Stimulated activated naive B cell treated with anti-CD40 and anti-IgM and Interleukin-4, amounts not matched to agents 10 μg/mL and 1 μg/mL and 100 μg/mL, for 72 hours (primary cell): ENCODE data around the gene CDK5RAP2.
"Not testable (repeated sequence)": the region's sequence is repeated elsewhere in the genome, so short reads cannot be mapped to it uniquely, and the experiment has no call there.

Experiments
- ATAC-seq, 2 donors: fragments of 150-1000 bp; cut with Tn5 transposase; replicated peaks; 2 replicates each; pipeline ENCODE4 v1.10.0; 2021; ENCODE audit warnings: moderate library complexity in 1 of 2
- DNase-seq: peaks from one replicate; pipeline ENCODE4 v3.0.0; 2021
- H3K27ac Mint-ChIP-seq: one replicate; pipeline ENCODE4 v1.8.0; 2022; ENCODE audit warnings: mild to moderate bottlenecking, mixed read lengths
- H3K27me3 Mint-ChIP-seq, 2 donors: one replicate each; pipeline ENCODE4 v1.8.0; 2022; ENCODE audit warnings: mixed read lengths in 2 of 2
- H3K36me3 Mint-ChIP-seq, 2 donors: one replicate each; pipeline ENCODE4 v1.8.0; 2022; ENCODE audit warnings: mixed read lengths in 2 of 2, mild to moderate bottlenecking in 1 of 2
- H3K4me1 Mint-ChIP-seq, 2 donors: one replicate each; pipeline ENCODE4 v1.8.0; 2022; ENCODE audit warnings: mixed read lengths in 2 of 2, mild to moderate bottlenecking in 1 of 2
- H3K4me3 Mint-ChIP-seq, 2 donors: one replicate each; pipeline ENCODE4 v1.8.0; 2022; ENCODE audit warnings: mild to moderate bottlenecking in 2 of 2, mixed read lengths in 2 of 2, moderate library complexity in 1 of 2
- H3K9me3 Mint-ChIP-seq, 2 donors: one replicate each; pipeline ENCODE4 v1.8.0; 2022; ENCODE audit warnings: mixed read lengths in 2 of 2, mild to moderate bottlenecking in 1 of 2

CDK5RAP2 gene

DNA sequence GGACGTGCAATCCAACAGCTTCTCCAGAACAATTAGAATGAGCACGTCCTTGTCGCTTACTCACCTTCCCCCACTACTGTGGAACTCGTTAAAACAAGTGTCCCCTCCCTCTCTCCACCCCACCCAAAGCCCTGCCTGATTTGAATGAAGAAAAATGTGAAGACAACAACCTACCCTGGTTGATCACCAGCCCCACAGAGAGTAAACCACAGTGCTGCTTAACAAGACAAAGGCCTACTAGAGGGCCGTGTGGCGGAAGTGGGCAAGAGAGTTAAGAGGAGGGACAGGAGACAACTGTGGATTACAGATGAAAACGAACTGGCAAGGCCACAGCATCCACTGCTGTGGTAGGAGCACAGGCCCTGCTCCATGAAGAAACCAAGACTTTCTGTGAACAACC lies 51.1 kb downstream of the CDK5RAP2 start:
- H3K4me1 Mint-ChIP-seq: no peaks in the 10 kb centered on the region
- H3K36me3 Mint-ChIP-seq: peaks cover 62 to 87% of the 10 kb centered on the region in 2 donors
- H3K27ac Mint-ChIP-seq: no peak overlapping the region
- DNase-seq (no peak), ATAC-seq (no peak)
- H3K27me3 Mint-ChIP-seq: no peaks in the 10 kb centered on the region
- H3K9me3 Mint-ChIP-seq: peaks cover 4% of the 10 kb centered on the region in 2 donors
- no peak overlapping the region for H3K4me3 Mint-ChIP-seq

DNA sequence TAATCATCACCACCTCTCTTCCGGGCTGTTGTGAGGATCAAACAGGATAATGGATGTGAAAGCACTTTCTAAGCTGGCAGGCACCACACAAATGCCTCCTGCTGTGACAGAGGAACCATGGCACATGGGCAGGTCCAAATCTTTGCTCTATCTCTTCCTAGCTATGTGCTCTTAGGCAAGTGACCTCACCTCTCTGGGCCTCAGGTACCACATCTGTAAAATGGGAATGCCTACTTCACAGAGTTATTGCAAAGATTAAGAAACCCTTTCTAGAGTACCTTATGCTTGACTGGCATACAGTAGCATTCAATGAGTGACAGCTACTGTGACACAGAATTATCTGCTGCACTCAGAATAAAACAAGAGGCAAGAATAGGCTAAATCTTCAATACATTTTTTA lies 51.6 kb downstream of the CDK5RAP2 start:
- DNase-seq: no peak
- peaks cover 4% of the 10 kb centered on the region in 2 donors for H3K9me3 Mint-ChIP-seq
- no peak overlapping the region for H3K4me3 Mint-ChIP-seq

DNA sequence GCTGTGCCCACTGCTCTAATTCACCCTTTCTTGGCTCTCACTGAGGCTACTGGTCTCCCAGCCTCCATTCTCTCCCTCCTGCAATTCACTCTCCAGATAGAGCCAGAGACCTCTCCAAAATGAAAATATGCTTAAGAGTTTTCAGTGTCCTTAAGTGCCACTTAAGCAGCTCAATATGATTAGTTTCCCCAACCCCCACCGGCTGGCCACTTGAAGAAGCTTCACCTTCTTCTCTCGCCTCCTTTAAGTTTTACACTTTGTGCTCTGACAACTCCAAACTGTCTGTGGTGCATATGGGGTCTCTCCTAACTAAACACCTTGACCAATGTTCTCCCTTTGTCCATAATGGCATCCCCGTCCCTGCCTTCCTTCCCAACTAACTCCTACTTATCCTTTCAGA lies 53.4 kb downstream of the CDK5RAP2 start:
- Mint-ChIP-seq H3K27ac (no peak overlapping the region), H3K27me3 (no peaks in the 10 kb centered on the region), H3K9me3 (peaks cover 4% of the 10 kb centered on the region in 2 donors), H3K36me3 (peaks cover 53 to 74% of the 10 kb centered on the region in 2 donors), H3K4me3 (no peak overlapping the region), H3K4me1 (no peaks in the 10 kb centered on the region)
- no peak for ATAC-seq
- DNase-seq: no peak

More for the DNA sequence above, 51.6 kb downstream of the CDK5RAP2 start:
- H3K36me3 Mint-ChIP-seq: peaks cover 61 to 85% of the 10 kb centered on the region in 2 donors
- no peaks in the 10 kb centered on the region for H3K27me3 Mint-ChIP-seq
- H3K27ac Mint-ChIP-seq: no peak overlapping the region
- H3K4me1 Mint-ChIP-seq: no peaks in the 10 kb centered on the region
- ATAC-seq: no peak

DNA sequence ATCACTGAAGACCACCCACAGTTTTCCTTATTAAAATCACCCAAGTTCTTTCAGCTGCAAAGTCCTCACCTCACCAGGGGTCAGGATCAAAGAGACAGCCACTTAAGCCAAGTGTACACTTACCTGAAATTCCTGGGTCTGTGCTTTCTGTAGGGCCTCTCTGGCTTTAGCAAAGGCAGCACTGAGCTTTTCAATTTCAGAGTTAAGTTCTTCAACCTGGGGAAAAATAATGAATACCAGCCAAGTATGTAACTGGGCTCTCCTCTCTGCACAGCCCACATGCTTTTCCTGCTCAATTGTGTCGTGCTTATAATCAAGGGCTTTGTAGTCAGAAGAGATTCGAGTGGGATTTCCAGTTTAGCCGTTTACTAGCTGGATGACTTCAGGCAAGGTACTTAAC lies 55.1 kb downstream of the CDK5RAP2 start:
- no peak overlapping the region for H3K4me3 Mint-ChIP-seq
- no peaks in the 10 kb centered on the region for H3K9me3 Mint-ChIP-seq
- no peaks in the 10 kb centered on the region for H3K27me3 Mint-ChIP-seq
- H3K27ac Mint-ChIP-seq: no peak overlapping the region
- ATAC-seq (no peak), DNase-seq (no peak)
- no peaks in the 10 kb centered on the region for H3K4me1 Mint-ChIP-seq
- H3K36me3 Mint-ChIP-seq: peaks cover 49 to 66% of the 10 kb centered on the region in 2 donors

DNA sequence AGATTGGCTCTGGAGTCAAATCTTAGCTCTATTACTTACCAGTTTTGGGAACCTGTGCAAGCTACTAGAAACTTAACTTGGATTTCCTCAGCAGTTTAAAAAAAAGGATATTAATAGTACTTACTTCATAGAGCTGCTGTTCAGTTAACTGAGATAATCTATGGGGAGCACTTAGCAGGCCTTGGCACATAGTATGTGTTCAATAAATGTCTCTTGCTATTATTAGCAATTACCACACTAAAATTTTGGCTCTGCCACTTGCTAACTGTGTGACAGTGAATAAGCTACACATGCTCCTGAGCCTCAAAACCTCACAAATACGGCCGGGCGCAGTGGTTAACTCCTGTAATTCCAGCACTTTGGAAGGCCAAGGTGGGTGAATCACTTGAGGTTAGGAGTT lies 55.9 kb downstream of the CDK5RAP2 start:
- no peaks in the 10 kb centered on the region for H3K4me1 Mint-ChIP-seq
- peaks cover 49 to 64% of the 10 kb centered on the region in 2 donors for H3K36me3 Mint-ChIP-seq
- H3K4me3 Mint-ChIP-seq: no peak overlapping the region
- DNase-seq (no peak), ATAC-seq (no peak)
- H3K9me3 Mint-ChIP-seq: no peaks in the 10 kb centered on the region
- H3K27me3 Mint-ChIP-seq: no peaks in the 10 kb centered on the region
- no peak overlapping the region for H3K27ac Mint-ChIP-seq

DNA sequence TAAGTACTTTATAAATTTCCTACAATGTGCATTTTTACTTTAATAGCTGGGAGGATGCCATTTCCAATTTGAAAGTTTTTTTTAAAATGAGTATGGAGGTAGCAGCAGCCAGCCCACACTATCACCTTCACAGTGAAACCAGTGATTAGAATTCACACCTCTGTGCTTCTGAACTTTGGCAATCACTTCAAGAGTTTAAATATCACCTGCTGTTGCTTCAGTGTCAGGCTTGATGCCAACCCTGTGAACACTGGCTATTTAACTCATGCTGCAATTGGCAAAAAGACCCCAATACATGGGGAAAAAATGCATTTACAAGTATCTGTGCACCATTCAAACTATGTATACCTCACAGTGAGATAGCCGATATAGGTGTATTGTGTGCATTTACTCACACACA lies 57.4 kb downstream of the CDK5RAP2 start:
- Mint-ChIP-seq H3K27ac (no peak overlapping the region), H3K9me3 (no peaks in the 10 kb centered on the region), H3K36me3 (peaks cover 51 to 62% of the 10 kb centered on the region in 2 donors), H3K4me3 (no peak overlapping the region), H3K4me1 (no peaks in the 10 kb centered on the region), H3K27me3 (no peaks in the 10 kb centered on the region)
- DNase-seq (no peak), ATAC-seq (no peak)

DNA sequence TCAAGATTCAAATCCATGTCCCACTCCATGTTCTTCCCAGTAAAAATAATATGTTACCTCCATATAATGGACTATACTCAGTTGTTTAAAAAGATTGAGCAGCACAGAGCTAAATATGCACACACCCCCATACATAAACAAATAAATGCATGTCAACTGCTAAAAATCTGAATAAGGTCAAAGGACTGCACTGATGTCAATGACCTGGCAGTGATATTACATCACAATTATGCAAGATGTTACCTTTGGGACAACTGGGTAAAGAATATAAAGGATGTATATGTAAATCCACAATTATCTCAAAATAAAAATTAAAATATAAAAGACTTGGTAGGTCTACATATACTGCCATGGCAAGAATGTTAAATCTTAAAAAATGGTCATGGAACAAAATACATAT lies 57.9 kb downstream of the CDK5RAP2 start:
- Mint-ChIP-seq H3K9me3 (no peaks in the 10 kb centered on the region), H3K36me3 (peaks cover 50 to 62% of the 10 kb centered on the region in 2 donors), H3K27ac (no peak overlapping the region), H3K4me1 (no peaks in the 10 kb centered on the region), H3K4me3 (no peak overlapping the region), H3K27me3 (no peaks in the 10 kb centered on the region)
- no peak for DNase-seq
- ATAC-seq: no peak

DNA sequence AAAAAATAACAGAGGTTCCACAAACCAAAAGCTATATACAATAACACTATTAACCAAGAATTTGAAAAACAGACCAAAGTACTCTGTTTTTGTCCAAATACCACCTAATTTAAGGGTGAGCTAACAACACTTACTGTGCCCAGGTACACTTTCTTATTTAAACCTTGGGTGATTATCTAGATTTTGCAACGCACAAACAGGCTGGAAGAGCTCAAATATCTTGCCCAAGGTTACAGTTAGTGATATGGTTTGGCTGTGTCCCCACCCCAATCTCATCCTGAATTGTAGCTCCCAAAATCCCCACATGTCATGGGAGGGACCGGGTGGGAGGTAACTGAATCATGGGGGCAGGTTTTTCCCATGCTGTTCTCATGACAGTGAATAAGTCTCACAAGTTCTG lies 58.9 kb downstream of the CDK5RAP2 start:
- Mint-ChIP-seq H3K9me3 (no peaks in the 10 kb centered on the region), H3K4me1 (no peaks in the 10 kb centered on the region), H3K4me3 (no peak overlapping the region), H3K36me3 (peaks cover 47 to 60% of the 10 kb centered on the region in 2 donors), H3K27ac (peak overlapping the region; percentile 51), H3K27me3 (no peaks in the 10 kb centered on the region)
- DNase-seq (no peak), ATAC-seq (no peak)

DNA sequence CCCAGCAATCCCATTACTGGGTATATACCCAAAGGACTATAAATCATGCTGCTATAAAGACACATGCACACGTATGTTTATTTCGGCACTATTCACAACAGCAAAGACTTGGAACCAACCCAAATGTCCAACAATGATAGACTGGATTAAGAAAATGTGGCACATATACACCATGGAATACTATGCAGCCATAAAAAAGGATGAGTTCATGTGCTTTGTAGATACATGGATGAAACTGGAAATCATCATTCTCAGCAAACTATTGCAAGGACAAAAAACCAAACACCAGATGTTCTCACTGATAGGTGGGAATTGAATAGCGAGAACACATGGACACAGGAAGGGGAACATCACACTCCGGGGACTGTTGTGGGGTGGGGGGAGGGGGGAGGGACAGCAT lies 64.0 kb downstream of the CDK5RAP2 start:
- H3K4me3 Mint-ChIP-seq, DNase-seq, ATAC-seq, H3K27ac Mint-ChIP-seq, H3K27me3 Mint-ChIP-seq, H3K9me3 Mint-ChIP-seq, H3K4me1 Mint-ChIP-seq: not testable (repeated sequence)
- H3K36me3 Mint-ChIP-seq: peaks cover 63 to 76% of the 10 kb centered on the region in 2 donors

DNA sequence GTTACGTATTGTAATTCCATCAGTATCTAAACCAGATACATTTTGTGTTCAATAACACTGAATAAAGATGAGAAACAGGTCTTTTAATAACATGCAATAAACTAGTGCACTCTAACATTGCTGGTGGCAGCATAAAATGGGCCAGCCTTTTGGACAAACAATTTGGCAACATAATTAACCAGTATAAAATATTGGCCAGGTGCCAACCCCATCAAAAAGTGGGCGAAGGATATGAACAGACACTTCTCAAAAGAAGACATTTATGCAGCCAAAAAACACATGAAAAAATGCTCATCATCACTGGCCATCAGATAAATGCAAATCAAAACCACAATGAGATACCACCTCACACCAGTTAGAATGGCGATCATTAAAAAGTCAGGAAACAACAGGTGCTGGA lies 64.5 kb downstream of the CDK5RAP2 start:
- not testable (repeated sequence) for H3K4me3 Mint-ChIP-seq, H3K9me3 Mint-ChIP-seq, ATAC-seq, H3K27ac Mint-ChIP-seq, H3K27me3 Mint-ChIP-seq, H3K4me1 Mint-ChIP-seq, DNase-seq
- peaks cover 66 to 79% of the 10 kb centered on the region in 2 donors for H3K36me3 Mint-ChIP-seq

DNA sequence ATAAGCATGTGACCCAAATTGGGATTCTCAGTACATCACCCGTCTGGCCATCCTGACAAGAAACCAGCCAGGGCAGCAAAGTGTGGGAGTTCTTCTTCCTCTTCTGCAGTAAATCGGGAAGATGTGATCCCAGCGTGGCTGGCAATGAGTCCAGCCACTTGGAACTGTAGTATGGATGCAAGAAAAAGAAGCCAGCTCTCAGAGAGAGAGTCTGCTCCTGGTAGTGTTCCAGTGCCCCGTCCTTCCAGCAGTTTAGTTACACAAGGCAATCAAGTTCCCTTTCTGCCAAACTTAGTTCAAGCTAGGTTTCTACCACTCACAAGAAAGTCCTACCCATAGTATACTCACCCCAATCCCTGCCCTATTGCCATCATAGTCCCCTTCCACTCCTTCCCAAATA lies 65.6 kb downstream of the CDK5RAP2 start:
- H3K36me3 Mint-ChIP-seq: peaks cover 71 to 85% of the 10 kb centered on the region in 2 donors
- H3K27ac Mint-ChIP-seq: no peak overlapping the region
- H3K4me1 Mint-ChIP-seq: no peaks in the 10 kb centered on the region
- H3K9me3 Mint-ChIP-seq: no peaks in the 10 kb centered on the region
- ATAC-seq (no peak), DNase-seq (no peak)
- H3K4me3 Mint-ChIP-seq: no peak overlapping the region
- H3K27me3 Mint-ChIP-seq: no peaks in the 10 kb centered on the region

DNA sequence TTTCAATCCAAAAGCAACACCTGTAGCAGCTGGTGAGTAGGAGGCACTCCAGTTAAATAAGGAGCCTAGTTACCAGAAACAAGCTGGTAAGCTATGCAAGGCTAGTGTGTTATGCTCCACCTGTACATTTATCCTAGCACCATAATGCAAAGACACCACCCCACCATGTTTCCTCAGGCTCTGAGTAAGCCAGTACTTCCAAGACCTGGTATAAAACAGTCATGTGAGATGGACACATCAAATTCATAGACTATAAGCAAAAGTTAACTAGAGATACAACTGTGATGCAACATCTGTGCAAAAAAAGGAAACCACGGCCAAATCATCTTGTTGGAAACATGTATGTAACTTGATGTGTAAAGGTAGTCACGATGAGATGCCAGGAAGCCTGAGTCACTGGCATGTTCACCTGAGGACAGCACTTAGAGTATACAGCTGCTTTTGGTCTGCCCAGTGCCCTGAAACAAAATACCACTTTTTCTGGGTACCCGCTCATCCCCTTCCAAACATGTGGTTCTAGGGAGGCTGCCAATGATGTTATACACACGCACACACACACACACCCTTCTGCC lies 66.1 kb downstream of the CDK5RAP2 start:
- no peak overlapping the region for H3K4me3 Mint-ChIP-seq
- H3K36me3 Mint-ChIP-seq: peaks cover 73 to 87% of the 10 kb centered on the region in 2 donors
- DNase-seq (no peak), ATAC-seq (no peak)
- H3K27ac Mint-ChIP-seq: peak overlapping the region; percentile 39
- H3K9me3 Mint-ChIP-seq: no peaks in the 10 kb centered on the region
- no peaks in the 10 kb centered on the region for H3K27me3 Mint-ChIP-seq
- peaks cover 0 to under 1% of the 10 kb centered on the region in 2 donors for H3K4me1 Mint-ChIP-seq

DNA sequence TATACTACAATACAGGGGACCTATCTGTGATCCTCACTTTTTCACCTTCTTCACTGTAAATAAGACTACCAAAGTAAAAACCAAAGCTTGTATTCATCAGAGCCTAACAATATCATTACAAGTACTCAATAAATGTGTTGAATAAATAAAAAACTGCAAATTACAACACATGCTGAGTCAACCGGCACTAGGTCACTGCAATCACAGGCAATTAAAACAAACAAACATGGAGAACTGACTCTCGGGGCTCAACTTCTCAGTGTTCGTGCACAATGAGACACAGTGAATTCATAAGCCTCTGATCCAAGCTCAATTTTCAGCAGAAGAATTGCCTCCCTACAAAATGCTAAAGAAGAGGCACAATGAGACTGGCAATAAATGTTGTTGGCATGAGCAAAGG lies 69.2 kb downstream of the CDK5RAP2 start:
- peaks cover 0 to 2% of the 10 kb centered on the region in 2 donors for H3K9me3 Mint-ChIP-seq
- H3K4me3 Mint-ChIP-seq: no peak overlapping the region
- DNase-seq (no peak), ATAC-seq (no peak)
- H3K27me3 Mint-ChIP-seq: no peaks in the 10 kb centered on the region
- peaks cover 2 to 11% of the 10 kb centered on the region in 2 donors for H3K4me1 Mint-ChIP-seq
- peaks cover 66 to 84% of the 10 kb centered on the region in 2 donors for H3K36me3 Mint-ChIP-seq
- no peak overlapping the region for H3K27ac Mint-ChIP-seq

DNA sequence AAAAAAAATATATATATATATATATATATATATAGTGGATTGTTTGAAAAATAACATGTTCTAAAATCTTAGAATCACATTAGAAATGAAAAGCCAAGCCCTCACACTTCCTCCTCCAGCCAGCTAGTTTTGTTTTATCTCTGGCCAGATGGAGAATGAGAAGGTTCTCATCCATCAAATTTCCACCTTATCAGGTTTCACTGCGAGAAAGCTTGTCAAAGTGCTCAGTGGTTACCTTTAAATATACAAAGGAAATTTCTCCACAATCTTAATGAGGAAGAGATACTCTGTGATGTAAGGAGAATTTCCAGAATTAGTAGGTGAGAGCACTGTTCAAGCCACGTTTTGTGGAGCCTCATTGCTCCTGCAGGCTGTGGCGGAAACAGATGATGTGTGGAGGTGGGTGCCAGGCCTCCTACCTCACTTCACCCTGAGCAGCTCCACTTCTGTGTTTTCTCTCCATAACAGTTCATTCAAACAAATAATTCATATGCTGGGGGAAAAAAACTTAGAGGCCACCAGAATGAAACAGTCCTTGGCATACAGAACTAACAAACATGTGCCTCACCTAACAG lies 71.9 kb downstream of the CDK5RAP2 start:
- Mint-ChIP-seq H3K9me3 (peaks cover 0 to 2% of the 10 kb centered on the region in 2 donors), H3K4me1 (peaks cover 4 to 11% of the 10 kb centered on the region in 2 donors), H3K27me3 (no peaks in the 10 kb centered on the region), H3K36me3 (peaks cover 63 to 85% of the 10 kb centered on the region in 2 donors), H3K4me3 (no peak overlapping the region), H3K27ac (peak overlapping the region; percentile 14)
- DNase-seq (peak; percentile 2), ATAC-seq (peak; percentile 76 to 85)

DNA sequence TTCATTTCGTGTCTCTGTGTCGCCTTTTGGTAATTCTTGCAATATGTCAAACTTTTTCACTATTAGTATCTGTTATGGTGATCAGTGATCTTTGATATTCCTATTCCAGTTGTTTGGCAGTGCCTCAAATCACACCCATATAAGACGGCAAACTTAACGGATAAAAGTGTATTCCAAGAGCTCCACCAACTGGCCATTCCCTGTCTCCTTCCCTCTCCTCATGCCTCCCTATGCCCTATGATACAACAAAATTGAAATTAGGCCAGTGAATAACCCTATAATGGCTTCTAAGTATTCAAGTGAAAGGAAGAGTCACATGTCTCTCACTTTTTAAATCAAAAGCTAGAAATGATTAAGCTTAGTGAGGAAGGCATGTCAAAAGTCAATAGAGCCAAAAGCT lies 74.8 kb downstream of the CDK5RAP2 start:
- Mint-ChIP-seq H3K27ac (no peak overlapping the region), H3K4me3 (no peak overlapping the region), H3K9me3 (peaks cover 0 to 2% of the 10 kb centered on the region in 2 donors), H3K36me3 (peaks cover 50 to 77% of the 10 kb centered on the region in 2 donors), H3K4me1 (peaks cover 4 to 11% of the 10 kb centered on the region in 2 donors), H3K27me3 (no peaks in the 10 kb centered on the region)
- no peak for DNase-seq
- ATAC-seq: no peak
